HG03354 (cell line): ENCODE results near the gene PIH1D2.
"Not testable (repeated sequence)": the region's sequence is repeated elsewhere in the genome, so short reads cannot be mapped to it uniquely, and the experiment has no call there.

ENCODE experiments used
- ATAC-seq: cut with Tn5 transposase; IDR thresholded peaks from one replicate; pipeline ENCODE4 v1.9.1; 2021; ENCODE audit warnings: mild to moderate bottlenecking; ENCODE audit not compliant: unreplicated experiment, poor library complexity, severe bottlenecking

PIH1D2 gene

DNA sequence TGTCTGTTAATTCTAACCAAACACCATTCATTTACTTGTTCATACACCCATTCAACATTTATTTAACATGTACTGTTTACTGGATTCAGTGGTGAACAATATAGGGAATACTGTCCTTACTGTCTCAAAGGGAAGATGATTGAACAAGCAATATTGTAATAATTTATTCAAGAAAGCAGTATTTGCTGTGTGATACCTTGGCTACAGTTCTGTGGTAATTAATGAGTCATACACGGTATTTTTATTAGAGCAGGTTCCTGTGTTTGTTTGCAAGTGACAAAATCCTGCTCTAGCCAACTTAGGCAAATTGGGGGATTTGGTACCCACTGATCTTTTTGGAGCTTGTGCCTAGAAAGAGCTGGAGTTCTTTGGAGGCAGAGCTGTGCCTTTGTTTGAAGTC lies 15.7 kb downstream of the PIH1D2 start:
- ATAC-seq, result no peak

DNA sequence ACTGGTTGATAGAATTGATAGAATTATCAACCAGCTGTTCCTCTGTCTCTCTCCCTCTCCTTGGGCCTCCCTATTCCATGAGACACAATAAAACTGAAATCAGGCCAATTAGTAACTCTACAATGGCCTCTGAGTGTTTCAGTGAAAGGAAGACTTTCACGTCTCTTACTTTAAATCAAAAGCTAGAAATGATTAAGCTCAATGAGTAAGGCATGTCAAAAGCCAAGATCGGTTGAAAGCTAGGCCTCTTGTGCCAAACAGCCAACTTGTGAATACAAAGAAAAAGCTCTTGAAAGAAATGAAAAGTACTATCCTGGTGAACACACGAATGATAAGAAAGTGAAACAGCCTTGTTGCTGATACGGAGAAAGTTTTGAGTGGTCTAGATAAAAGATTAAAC lies 16.6 kb downstream of the PIH1D2 start:
- no peak for ATAC-seq

DNA sequence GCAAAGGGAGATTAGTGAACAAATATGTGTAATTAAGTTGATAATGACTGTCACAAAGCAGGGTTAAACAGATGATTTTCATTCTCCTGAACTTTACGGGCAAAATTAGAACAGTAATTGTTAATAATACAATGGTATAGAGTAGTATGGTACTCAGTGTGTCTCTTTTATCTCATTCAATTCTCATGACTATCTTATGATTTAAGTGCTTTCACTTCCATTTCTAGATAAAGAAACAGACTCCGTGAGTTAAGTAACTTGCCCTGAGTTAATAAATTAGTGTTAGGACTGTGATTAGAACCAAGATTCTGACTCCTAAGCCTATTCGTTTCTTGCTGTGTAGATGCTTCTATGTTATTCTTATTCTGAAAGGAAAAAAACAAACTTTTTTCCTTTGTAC lies 22.0 kb downstream of the PIH1D2 start:
- peak; percentile 51 for ATAC-seq

DNA sequence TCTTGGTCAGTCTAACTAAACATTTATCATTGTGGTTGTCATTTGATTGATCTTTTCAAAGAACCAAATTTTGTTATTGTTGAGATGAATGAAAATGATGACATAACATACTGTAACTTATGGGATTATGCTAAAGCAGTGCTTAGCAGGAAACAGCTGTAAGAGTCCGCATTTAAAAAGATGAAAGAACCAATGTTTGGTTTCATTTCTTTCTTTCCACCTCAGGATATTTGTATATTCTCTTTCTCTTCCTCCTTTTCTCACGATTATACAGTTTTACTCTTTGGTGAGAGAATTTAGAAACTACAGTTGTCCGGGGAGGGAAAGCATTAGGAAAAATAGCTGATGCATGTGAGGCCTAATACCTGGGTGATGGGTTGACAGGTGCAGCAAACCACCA lies 23.1 kb downstream of the PIH1D2 start:
- peak; percentile 84 for ATAC-seq

DNA sequence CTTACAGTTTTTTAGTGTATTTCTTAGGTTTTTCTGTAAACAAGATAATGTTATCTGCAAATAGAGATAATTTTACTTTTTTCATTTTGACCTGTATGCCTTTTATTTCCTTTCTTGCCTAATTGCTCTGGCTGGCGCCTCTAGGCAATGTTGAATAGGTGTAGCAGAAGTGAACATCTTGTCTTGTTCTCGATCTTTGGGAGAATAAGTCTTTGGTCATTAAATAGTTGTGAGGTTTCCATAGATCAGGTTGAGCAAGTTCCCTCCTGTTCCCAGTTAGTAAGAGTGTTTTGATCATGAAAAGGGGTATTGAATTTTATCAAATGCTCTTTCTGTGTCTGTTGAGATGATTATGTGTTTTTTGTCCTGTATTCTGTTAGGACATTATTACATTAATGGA lies 24.0 kb downstream of the PIH1D2 start:
- no peak for ATAC-seq

DNA sequence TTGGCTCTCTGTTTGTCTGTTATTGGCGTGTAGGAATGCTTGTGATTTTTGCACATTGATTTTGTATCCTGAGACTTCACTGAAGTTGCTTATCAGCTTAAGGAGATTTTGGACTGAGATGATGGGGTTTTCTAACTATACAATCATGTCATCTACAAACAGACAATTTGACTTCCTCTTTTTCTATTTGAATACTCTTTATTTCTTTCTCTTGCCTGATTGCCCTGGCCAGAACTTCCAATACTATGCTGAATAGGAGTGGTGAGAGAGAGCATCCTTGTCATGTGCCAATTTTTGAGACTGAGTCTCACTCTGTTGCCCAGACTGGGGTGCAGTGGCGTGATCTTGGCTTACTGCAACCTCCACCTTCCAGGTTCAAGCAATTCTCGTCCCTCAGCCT lies 25.6 kb downstream of the PIH1D2 start:
- ATAC-seq, result not testable (repeated sequence)

DNA sequence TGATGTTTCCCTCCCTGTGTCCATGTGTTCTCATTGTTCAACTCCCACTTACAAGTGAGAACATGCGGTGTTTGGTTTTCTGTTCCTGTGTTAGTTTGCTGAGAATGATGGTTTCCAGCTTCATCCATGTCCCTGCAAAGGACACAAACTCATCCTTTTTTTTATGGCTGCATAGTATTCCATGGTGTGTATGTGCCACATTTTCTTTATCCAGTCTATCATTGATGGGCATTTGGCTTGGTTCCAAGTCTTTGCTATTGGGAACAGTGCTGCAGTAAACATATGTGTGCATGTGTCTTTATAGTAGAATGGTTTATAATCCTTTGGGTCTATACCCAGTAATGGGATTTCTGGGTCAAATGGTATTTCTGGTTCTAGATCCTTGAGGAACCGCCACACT lies 27.2 kb downstream of the PIH1D2 start:
- not testable (repeated sequence) for ATAC-seq

DNA sequence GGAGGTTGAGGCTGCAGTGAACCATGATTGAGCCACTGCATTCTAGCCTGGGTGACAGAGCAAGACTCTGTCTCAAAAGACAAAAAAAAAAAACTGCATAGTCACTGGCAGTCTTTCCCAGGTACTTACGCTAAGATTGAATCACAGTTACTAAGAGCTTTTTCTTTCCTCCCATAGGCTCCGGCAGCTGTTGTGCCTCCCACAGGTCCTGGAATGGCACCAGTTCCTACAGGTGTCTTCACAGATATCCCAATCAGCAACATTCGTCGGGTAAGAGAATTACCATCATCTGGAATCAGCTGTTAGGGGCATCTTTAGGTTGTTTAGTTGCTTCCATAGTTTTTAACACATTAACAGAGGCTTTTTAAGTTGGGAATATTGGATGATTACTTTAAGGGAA lies 28.9 kb downstream of the PIH1D2 start:
- no peak for ATAC-seq

DNA sequence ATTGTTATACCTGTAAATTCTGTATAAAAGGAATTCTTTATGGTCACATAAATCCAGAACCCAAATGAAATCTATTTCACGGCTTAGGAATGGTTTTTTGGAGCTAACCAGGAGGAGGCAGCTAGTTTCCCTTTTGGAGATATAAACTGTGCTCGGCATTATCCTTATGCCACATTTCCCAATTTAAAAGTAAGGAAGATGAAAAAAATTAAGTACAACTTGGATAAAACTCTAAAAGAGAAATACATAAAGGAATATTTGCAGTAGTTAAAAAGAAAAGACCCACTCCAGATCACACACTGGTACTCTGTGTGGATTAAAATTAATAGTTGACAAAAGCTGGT lies 30.9 kb downstream of the PIH1D2 start:
- ATAC-seq, result no peak

DNA sequence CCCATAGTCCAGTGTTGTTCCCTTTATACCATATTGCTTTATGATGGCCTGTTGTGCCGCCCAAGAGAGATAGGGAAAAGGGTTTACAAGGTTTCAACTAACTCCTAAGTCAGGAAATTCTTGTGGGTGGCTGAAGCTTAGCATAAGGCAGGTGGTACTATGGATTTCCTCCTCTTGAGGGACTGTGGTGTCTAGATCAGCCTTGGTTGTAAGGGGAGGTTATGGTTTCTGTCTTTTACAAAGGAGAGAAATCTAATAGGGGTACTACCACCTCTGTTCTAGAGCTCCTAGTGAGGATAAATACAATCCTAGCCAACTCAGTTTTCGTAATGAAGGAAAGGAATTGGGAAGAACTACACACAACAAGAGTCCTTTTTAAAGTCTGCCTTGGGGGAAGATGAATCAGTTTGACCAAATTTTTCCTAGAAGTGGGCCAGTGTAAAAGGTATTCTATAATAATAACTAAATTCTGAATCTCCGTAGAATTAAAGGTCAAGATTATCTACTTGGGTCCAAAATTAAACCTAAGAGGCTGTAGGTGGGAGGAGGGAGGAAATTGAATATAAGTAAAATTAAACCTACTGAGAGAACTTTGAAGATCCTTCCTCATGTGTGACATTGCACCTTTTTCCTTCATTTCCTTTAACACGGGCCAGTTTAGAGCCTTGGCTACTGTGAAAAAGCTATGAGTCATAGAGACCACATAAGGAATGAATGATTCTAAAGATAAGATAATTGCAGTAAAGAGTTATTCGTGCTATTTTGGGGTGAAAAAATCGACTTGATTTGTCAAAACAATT lies 31.5 kb downstream of the PIH1D2 start:
- ATAC-seq, result no peak

DNA sequence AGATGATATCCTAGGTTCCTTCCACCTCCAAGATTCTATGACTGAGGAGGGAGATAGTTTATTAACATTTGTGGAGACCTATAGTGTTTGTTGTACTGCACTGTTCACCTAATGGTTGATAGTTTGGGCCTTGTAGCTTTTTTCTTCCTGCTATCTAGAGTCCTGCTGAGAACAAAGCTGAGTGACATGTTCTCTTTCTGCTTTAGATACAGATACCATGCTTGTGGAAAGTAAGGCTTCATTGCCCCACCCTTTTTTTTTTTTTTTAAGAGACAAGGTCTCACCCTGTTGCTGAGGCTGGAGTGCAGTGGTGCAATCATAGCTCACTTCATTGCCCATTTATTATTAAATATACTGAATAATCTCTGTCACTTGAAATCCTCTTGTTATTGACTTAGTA lies 36.3 kb downstream of the PIH1D2 start:
- ATAC-seq, result no peak

DNA sequence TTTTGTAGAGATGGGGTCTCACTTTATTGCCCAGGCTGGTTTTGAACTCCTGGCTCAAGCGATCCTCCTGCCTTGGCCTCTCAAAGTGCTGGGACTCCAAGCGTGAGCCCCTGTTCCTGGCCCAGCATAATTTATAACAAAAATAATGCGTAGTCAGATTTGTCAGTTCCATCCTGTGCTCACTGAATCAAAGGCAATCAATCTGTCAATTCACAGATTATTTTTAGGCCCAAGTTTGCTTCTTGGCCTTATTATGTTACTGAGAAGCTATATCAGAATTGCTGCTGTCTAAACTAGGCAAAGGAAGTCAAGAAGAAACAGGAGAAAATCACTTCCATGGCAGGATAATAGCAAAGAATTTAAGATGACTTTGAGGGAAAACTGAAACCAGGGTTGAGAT lies 39.9 kb downstream of the PIH1D2 start:
- no peak for ATAC-seq

DNA sequence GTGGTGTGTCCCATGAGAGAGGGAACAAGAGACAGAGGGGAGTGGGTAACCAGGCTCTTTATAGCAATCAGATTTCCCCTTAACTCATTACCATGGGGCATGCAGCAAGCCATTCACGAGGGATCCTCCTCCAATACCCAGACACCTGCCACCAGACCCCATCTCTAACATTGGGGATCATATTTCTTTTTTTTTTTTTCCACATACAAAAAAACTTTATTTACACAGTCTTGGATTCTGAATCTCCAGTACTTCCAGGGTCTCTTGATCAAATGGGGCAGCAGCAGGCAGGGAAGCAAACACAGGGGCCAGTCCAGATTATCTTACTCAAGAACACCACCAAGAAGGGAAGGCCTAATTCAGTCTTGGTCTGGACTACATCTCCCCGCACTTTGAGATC lies 44.4 kb downstream of the PIH1D2 start:
- ATAC-seq, result no peak

DNA sequence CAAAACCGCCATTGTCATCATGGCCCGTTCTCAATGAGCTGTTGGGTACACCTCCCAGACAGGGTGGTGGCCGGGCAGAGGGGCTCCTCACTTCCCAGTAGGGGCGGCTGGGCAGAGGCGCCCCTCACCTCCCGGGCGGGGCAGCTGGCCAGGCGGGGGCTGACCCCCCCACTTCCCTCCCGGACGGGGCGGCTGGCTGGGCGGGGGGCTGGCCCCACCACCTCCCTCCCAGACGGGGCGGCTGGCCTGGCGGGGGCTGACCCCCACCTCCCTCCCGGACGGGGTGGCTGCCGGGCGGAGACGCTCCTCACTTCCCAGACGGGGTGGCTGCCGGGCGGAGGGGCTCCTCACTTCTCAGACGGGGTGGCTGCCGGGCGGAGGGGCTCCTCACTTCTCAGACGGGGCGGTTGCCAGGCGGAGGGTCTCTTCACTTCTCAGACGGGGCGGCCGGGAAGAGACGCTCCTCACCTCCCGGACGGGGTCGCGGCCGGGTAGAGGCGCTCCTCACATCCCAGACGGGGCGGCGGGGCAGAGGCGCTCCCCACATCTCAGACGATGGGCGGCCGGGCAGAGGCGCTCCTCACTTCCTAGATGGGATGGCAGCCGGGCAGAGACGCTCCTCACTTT lies 46.9 kb downstream of the PIH1D2 start:
- not testable (repeated sequence) for ATAC-seq

DNA sequence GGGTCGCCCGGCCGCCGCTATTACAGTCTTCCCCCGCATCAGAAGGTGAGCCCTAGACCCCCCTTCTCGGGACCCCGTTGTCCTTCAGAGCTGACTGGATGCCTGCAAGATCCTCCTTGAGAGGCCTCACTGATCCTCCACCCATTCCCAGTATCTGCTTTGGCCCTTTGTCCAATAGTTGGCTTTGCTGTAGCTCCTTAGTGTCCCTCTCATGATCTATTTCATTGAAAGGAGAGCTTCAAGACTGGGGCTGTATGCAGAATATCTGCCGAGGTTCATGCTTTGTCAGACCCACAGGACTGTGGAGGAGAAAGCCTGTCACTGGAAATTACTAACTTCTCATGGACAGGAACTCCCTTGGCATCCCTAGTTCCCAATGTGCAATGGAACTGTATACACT lies 48.1 kb downstream of the PIH1D2 start:
- no peak for ATAC-seq

DNA sequence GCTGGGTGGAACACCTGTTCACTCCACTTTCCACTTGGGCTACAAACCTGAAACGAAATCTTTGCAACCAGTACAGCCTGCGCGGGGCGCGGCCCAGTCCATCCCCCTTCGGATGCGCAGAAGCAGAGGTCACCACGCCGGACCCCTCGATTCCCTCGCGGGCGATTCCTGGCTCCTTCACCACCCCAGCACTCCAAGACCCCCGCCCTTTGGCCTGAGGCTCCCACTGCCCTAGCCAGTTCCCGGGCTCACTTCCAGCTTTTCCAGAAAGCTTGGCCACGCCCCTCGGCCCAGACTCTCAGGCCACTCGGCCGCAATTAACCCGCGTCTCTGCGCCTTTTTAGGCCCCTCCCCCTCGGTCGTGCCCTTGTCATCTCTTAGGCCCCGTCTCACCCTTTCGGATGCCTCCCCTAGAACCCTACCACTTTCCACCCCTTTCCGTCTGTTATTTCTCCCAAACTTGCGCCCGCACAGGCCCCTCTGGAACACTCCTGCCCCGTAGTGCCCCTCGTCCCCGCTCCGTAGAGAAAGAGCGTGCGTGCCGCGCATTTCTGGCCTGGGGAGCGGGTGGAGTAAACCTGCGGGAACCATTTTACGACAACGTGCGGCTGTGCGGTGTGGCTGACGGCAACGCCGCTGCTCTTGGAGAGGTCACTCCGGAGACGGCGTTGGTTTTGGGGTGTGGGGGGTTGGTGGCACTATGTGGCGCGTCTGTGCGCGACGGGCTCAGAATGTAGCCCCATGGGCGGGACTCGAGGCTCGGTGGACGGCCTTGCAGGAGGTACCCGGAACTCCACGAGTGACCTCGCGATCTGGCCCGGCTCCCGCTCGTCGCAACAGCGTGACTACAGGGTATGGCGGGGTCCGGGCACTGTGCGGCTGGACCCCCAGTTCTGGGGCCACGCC lies 48.8 kb downstream of the PIH1D2 start, which contains the start of gene DLAT:
TSS of gene DLAT (plus strand) at position 636 of the 906 bp plus-strand sequence. CDS start at position 701, 65 bp downstream.
- peak; percentile 80 for ATAC-seq

DNA sequence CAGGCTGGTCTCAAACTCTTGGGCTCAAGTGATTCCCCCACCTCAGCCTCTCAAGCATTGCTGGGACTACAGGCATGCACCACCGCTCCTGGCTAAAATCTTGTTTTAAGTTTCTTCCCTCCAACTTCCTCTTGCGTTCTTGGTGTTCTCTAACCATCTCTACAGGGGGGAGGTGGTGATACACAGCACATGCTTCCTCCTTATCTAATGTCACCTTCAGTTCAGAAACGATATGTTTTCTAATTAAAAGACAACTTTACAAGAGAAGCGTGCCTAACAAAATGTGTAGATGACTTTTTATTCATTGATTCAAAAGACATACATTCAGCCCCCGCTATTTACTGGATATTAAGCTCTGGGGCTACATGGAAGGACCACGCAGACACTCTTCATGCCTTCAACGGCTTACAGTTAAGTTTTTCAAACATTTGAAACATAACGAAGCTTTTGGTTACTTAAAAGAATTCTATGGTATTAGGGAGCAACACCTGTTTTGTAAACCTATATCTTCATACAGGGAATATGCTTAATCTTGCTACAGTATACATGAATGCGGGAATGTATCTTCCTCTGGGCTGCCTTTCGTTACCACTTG lies 49.5 kb downstream of the PIH1D2 start:
- peak; percentile 41 for ATAC-seq

DNA sequence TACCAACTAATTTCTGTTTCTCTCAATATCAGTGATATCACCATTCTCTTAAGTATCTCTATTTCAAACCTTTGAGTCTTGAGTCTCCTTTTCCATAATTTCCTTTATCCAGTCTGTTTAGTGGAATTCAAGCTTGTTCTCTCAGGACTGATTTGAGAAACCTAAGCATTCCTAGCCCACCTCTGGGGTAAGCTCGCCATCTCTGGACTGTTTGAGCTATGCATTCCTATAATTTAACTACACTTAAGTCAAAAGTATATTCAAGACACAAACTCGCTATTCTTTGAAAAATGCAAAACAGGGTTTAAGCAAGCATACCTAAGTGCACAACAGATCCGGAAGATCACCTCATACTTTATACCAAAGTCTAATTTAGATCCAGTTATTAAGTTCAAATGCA lies 50.7 kb downstream of the PIH1D2 start:
- ATAC-seq, result no peak

DNA sequence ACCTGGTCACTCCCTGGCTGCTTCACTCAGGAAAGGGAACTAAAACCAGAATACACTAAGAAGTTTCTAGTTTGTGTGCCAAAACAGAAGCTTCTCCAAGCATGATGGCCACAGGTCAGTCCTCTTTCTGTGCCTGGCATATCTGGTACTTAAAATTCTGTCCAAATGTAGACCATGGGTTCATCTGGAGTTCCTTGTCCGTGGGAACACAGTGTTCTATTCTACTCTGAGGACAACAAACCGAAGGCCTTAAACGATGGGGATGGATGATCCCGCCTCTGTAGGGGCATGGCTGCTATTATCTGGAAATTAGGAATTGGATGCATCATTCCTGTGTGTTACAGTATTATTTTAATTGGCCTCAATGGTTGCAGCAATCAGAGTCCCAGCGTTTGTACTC lies 54.8 kb downstream of the PIH1D2 start:
- ATAC-seq, result no peak
